ENCODE data around the gene NRAS.

NRAS gene

GRCh38 chr1:114660238-114660637 lies 56.3 kb downstream of the NRAS start:
- Histone ChIP-seq H3K36me3 (replicated peaks) (no peaks in the 10 kb centered on the region), H3K27ac (no peak overlapping the region), H3K27me3 (replicated peaks) (no peaks in the 10 kb centered on the region), H3K4me3 (ENCODE audit: low read depth, low read length) (no peak overlapping the region)
- in situ Hi-C loops (cut with HindIII; ENCODE audit: low pct_ligation_motif_present, low sequenced_read_pairs), result no loop called here
- TF ChIP-seq, protein P1, sequence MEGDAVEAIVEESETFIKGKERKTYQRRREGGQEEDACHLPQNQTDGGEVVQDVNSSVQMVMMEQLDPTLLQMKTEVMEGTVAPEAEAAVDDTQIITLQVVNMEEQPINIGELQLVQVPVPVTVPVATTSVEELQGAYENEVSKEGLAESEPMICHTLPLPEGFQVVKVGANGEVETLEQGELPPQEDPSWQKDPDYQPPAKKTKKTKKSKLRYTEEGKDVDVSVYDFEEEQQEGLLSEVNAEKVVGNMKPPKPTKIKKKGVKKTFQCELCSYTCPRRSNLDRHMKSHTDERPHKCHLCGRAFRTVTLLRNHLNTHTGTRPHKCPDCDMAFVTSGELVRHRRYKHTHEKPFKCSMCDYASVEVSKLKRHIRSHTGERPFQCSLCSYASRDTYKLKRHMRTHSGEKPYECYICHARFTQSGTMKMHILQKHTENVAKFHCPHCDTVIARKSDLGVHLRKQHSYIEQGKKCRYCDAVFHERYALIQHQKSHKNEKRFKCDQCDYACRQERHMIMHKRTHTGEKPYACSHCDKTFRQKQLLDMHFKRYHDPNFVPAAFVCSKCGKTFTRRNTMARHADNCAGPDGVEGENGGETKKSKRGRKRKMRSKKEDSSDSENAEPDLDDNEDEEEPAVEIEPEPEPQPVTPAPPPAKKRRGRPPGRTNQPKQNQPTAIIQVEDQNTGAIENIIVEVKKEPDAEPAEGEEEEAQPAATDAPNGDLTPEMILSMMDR (IDR thresholded peaks at IDR 0.05; ENCODE audit: low read depth, low read length, missing control alignments), result no peak
- no peak for DNase-seq

All from brain microvascular endothelial cell (primary cell).